ENCODE results near the gene GMFB.

GMFB gene

DNA sequence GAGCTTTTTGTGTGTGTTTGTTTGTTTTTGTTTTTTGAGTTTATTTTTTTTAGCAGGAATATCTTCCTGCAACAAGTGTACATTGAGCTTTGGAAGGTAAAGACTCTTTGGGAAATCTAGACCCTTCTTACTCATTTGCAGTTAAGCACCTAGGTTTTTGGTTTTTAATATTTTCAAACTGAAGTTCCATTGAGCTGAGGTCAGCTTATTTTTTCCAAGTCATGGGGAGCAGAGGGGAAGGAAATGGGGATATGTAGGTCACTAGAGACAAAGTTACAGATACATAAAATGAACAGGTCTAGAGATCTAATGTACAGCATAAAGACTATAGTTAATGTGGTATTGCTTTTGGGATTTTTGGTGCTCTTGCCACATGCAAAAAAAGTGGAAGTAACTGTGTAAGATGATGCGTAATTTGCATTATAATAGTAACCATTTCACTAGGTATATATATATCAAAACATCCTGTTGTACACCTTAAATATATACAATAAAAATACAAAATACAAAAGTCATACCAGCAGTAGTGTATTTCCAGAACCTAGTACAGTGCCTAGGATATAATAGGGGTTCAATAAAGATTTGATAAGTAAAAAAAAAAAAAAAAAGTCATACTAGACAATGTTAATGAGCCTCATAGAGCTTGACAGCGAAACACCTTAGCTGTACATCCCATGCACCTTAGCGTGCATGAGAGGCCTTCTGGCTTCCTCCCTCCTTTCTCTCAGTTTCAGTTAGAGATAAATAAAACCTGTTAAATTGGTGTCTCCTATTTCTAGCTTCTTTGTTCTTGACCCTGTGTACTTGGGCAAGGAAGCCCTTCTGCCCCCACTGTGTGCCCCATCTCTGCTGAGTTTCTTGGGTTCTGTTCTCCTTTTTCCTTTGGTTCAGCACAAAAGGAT, 43.6 kb upstream of the GMFB start:
- TF ChIP-seq ARNT (IDR thresholded peaks at IDR 0.05) (no peak), LEF1 (IDR thresholded peaks at IDR 0.05; ENCODE audit: borderline replicate concordance) (no peak), L3MBTL2 (conservative IDR thresholded peaks at IDR 0.05) (no peak), ELF4 (IDR thresholded peaks at IDR 0.05) (no peak), TARDBP (IDR thresholded peaks at IDR 0.05) (no peak), SUZ12 (IDR thresholded peaks at IDR 0.05) (no peak), SP1 (IDR thresholded peaks at IDR 0.05) (no peak), ZNF384 (IDR thresholded peaks at IDR 0.05) (no peak), CTBP1 (IDR thresholded peaks at IDR 0.05; ENCODE audit: borderline replicate concordance) (no peak), FOXM1 (IDR thresholded peaks at IDR 0.05; ENCODE audit: borderline replicate concordance) (no peak), BHLHE40 (IDR thresholded peaks at IDR 0.05; ENCODE audit: borderline replicate concordance) (no peak), HDGF (IDR thresholded peaks at IDR 0.05; ENCODE audit: borderline replicate concordance) (no peak), FOXA1 (IDR thresholded peaks at IDR 0.05) (no peak), FOXK2 (IDR thresholded peaks at IDR 0.05) (no peak), NFRKB (IDR thresholded peaks at IDR 0.05) (no peak)
- TF ChIP-seq, protein P1, sequence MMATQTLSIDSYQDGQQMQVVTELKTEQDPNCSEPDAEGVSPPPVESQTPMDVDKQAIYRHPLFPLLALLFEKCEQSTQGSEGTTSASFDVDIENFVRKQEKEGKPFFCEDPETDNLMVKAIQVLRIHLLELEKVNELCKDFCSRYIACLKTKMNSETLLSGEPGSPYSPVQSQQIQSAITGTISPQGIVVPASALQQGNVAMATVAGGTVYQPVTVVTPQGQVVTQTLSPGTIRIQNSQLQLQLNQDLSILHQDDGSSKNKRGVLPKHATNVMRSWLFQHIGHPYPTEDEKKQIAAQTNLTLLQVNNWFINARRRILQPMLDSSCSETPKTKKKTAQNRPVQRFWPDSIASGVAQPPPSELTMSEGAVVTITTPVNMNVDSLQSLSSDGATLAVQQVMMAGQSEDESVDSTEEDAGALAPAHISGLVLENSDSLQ (IDR thresholded peaks at IDR 0.05), result no peak
- ChIA-PET POLR2A (interaction anchor here (0.8 to 1.4 kb wide), 2 partner anchors 23 to 33 kb away, joined by 4 read pairs; partner anchors contain the start of gene CGRRF1), CTCF (interaction anchor here (0.7 kb wide), 1 partner anchor 24 kb away, joined by 3 read pairs; no protein-coding TSS in a partner anchor)
- DNase-seq (ENCODE audit: extremely low spot score), result no peak

DNA sequence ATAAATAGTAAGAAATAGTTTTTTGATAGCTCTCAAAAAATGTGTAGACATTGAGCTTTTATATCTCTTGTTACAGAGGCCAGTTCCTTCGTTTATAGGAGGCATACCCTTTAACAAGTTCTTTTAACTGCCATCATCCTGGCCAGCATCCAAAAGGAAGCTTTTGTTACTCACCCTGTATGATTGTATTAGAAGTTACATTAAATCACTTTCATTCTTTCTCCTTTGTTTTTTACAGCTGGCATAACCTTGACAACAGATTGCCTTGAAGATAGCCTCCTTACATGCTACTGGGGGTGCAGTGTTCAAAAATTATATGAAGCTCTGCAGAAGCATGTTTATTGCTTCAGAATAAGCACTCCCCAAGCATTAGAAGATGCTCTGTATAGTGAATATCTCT, 41.0 kb upstream of the GMFB start:
- POLR2A ChIA-PET, result interaction anchor here (1.3 kb wide), 1 partner anchor 20 kb away, joined by 6 read pairs; the partner anchor contains the start of gene CGRRF1
- DNase-seq (ENCODE audit: extremely low spot score), result no peak
- no peak for TF ChIP-seq ELF4 (IDR thresholded peaks at IDR 0.05)
- TF ChIP-seq LEF1 (IDR thresholded peaks at IDR 0.05; ENCODE audit: borderline replicate concordance), result no peak
- no peak for TF ChIP-seq NFRKB (IDR thresholded peaks at IDR 0.05)
- TF ChIP-seq, protein P1 (IDR thresholded peaks at IDR 0.05), result no peak
- no peak for TF ChIP-seq FOXM1 (IDR thresholded peaks at IDR 0.05; ENCODE audit: borderline replicate concordance)
- CTCF ChIA-PET, result no interaction called here

DNA sequence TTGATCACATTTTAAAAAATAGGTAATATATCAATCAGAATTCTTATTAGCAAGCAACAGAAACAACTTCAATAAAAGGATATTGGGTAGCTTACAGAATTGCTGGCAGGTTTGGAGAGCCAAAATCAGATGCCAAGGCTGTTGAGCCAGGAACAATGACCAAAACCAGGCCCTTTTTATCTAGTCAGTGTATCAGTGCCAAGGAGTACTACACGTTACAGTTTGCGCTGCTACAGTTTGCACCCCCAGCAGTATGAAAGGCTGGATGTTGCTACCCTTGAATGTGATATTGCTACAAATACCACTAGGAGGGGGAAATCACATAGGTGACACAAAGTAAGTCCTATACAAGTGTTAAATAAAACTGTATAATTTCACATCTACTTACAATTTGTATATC, 40.2 kb upstream of the GMFB start:
- ChIA-PET POLR2A (interaction anchor here (1.3 kb wide), 1 partner anchor 19 kb away, joined by 6 read pairs; the partner anchor contains the start of gene CGRRF1), CTCF (no interaction called here)
- TF ChIP-seq ZNF384 (IDR thresholded peaks at IDR 0.05) (no peak), FOXK2 (IDR thresholded peaks at IDR 0.05) (no peak), LEF1 (IDR thresholded peaks at IDR 0.05; ENCODE audit: borderline replicate concordance) (no peak), FOXA1 (IDR thresholded peaks at IDR 0.05) (no peak), SP1 (IDR thresholded peaks at IDR 0.05) (no peak), L3MBTL2 (conservative IDR thresholded peaks at IDR 0.05) (no peak), ARNT (IDR thresholded peaks at IDR 0.05) (no peak), FOXM1 (IDR thresholded peaks at IDR 0.05; ENCODE audit: borderline replicate concordance) (no peak), SUZ12 (IDR thresholded peaks at IDR 0.05) (no peak), CTBP1 (IDR thresholded peaks at IDR 0.05; ENCODE audit: borderline replicate concordance) (no peak), BHLHE40 (IDR thresholded peaks at IDR 0.05; ENCODE audit: borderline replicate concordance) (no peak), ELF4 (IDR thresholded peaks at IDR 0.05) (no peak), TARDBP (IDR thresholded peaks at IDR 0.05) (no peak), NFRKB (IDR thresholded peaks at IDR 0.05) (no peak)
- TF ChIP-seq, protein P1 (IDR thresholded peaks at IDR 0.05), result no peak
- DNase-seq (ENCODE audit: extremely low spot score), result no peak

DNA sequence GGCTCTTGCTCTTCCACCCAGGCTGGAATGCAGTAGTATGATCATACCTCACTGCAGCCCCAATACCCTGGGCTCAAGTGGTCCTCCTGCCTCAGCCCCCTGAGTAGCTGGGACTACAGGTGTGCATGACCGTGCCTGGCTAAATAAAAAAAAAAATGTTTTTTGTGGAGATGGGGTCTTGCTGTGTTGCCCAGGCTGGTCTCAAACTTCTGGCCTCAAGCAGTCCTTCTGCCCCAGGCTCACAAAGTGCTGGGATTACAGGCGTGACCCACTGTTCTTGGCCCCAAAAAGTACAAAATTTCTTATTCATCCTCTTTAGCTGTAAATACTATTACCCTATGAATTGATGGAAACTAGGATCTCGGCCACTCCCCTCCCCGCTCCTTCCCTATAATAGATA, 35.6 kb upstream of the GMFB start:
- CTCF ChIA-PET, result interaction anchor here (1.4 kb wide), 1 partner anchor 14 kb away, joined by 3 read pairs; the partner anchor contains the start of gene CGRRF1

DNA sequence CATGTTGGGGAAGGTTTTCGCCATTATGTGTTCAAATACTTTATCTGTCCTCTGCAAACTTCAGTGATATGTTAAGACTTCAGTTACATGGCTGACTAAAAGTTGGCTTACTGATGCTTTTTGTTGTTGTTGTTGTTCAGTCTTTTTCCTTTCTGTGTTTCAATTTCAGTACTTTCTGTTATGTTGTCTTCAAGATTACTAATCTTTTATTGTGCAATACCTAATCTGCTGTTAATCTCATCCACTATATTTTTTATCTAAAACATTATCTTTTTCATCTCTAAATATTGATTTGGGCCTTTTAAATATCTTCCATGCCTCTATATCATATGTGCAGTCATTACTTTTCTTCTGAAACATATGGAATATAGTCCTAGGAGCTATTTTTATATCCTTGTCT, 27.9 kb upstream of the GMFB start:
- no peak for DNase-seq (ENCODE audit: extremely low spot score)
- CTCF ChIA-PET, result no interaction called here
- TF ChIP-seq SUZ12 (IDR thresholded peaks at IDR 0.05) (no peak), CTBP1 (IDR thresholded peaks at IDR 0.05; ENCODE audit: borderline replicate concordance) (no peak), FOXK2 (IDR thresholded peaks at IDR 0.05) (no peak), NFRKB (IDR thresholded peaks at IDR 0.05) (no peak), ZNF384 (IDR thresholded peaks at IDR 0.05) (no peak), SP1 (IDR thresholded peaks at IDR 0.05) (no peak), FOXM1 (IDR thresholded peaks at IDR 0.05; ENCODE audit: borderline replicate concordance) (no peak), TARDBP (IDR thresholded peaks at IDR 0.05) (no peak), FOXA1 (IDR thresholded peaks at IDR 0.05) (no peak), LEF1 (IDR thresholded peaks at IDR 0.05; ENCODE audit: borderline replicate concordance) (no peak), L3MBTL2 (conservative IDR thresholded peaks at IDR 0.05) (no peak), BHLHE40 (IDR thresholded peaks at IDR 0.05; ENCODE audit: borderline replicate concordance) (no peak), ELF4 (IDR thresholded peaks at IDR 0.05) (no peak), HDGF (IDR thresholded peaks at IDR 0.05; ENCODE audit: borderline replicate concordance) (no peak), ARNT (IDR thresholded peaks at IDR 0.05) (no peak)
- TF ChIP-seq, protein P1 (IDR thresholded peaks at IDR 0.05), result no peak
- POLR2A ChIA-PET, result no interaction called here

More for the DNA sequence above, 35.6 kb upstream of the GMFB start:
- TF ChIP-seq L3MBTL2 (conservative IDR thresholded peaks at IDR 0.05) (no peak), ARNT (IDR thresholded peaks at IDR 0.05) (no peak), FOXM1 (IDR thresholded peaks at IDR 0.05; ENCODE audit: borderline replicate concordance) (no peak)
- DNase-seq (ENCODE audit: extremely low spot score), result no peak
- POLR2A ChIA-PET, result interaction anchor here (1.5 kb wide), 1 partner anchor 15 kb away, joined by 8 read pairs; the partner anchor contains the start of gene CGRRF1

Measured in HEK293T (cell line).